A549 treated with Mapracorat at 1 μM for 4 hours (cell line): ENCODE results near the gene FAM120AOS. TPM values are rescaled to one million over a fixed set of nuclear protein-coding genes. Genes with fewer than 3 reads are reported as not detected.

Experiments used
- total RNA-seq: library from RNA; stranded (reverse); fragments of 200-300 nt; extraction: Qiagen RNA extraction; gene quantifications from 5 replicates; pipeline ENCODE4 v1.2.3, GENCODE V29; 2022

Gene FAM120AOS
- 44.6 to 50.5 TPM (median 48.5 TPM) in 5 replicates for total RNA-seq

DNA sequence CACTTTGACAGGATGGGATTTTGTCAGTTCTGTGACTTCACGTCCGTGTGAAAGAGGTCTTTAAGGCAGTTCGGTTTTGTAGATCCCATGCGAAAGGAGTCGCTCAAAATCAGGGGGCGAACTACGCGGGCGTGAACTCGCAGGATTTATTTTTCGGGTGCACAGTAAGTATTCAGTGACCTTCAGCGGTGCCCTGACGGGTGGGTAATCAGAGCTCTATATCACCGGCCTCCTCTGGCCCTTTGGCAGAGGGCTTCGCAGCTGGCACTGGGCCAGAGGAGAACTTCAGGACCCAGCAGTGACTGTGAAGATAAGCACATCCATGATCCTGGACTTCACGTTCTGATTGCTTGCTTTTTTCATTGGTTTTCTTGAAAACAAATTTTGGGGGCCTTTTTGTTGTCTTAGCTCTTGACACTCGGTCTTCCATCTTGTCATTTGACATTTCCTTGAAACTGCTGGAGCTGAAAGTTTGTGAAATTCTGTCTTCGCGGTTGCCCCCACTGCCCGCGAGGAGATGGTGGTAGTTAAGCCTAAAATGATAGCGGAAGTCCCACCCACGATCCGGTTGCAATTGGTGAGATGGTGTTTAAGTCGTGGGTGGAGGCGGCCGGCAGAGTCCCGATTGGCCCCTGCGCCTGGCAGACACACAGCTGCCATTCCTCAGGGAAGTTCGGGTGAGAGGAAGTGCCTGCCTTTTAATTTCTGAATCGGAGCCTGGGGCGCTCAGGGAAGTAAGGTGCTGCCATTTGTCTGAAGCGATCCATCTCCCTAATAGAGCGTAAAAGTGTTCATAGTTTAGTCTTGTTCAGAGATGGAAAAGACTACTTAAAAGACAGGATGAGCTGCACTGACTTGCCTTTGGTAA lies at the start of gene FAM120AOS:
Gene FAM120AOS, minus strand, starts transcription at position 535 of the 868 bp plus-strand sequence. CDS start 872 bp downstream, outside the sequence.

DNA sequence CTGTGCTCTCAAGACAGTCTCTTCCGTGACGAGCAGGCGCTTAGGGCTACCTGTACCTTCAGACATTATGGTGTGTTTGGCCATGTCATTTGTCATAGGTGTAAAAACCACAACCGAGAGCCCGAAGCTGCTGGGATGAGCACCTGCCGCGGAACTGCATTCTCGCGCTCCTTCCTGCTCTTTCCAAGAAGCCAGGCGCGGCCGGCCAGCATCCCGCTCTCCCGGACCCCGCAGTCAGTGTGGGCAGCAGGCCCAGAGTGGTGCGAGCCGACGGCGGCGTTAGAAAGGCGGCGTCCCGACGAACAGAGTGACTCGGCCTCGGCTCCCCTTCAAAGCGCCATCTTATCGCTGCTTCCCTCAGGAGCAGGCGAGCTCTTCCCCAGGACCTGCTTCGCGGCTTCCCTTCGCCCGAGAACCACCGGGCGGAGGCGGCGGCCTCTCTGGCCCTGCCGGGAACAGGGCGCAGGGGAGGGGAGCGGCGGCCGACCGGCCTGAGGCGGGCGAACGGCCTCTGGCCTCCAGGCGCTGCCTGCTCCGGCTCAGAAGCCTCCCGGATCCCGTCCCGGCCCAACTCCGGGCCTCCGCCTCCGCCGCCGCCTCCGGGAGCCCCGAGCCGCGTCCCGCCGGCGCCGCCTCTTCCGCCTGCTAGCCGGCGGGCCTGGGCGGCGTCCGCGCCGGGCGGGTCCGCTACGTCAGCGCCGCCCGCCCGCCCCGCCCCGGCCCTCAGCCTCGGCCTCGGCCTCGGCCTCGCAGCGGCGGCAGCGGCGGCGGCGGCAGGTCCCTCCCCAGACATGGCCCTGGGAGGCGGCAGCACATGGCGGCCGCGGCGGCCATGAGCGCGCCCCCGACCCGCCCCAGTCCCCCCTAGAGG lies 2.2 kb downstream of the FAM120AOS start, which contains the start of gene FAM120A:
Gene FAM120A, plus strand, starts transcription at position 741 of the 871 bp plus-strand sequence. CDS start 231 bp downstream, outside the sequence.

Other genes starting within 250 kb of the FAM120AOS start
- 66.1 to 77.7 TPM (median 73.5 TPM) in 5 replicates for gene FAM120A, start 1.9 kb downstream of the FAM120AOS start, total RNA-seq
- gene PHF2, start 123.0 kb upstream of the FAM120AOS start, total RNA-seq: 13.8 to 16.9 TPM (median 16.2 TPM) in 5 replicates